Caco-2 (cell line): ENCODE measurements around the gene CARS1. TPM values are rescaled to one million over a fixed set of nuclear protein-coding genes. Genes with fewer than 3 reads are reported as not detected.

Experiments
- BruUV-seq: library from RNA; stranded (reverse); fragments of 400-500 nt; replicated peaks from 2 replicates; lab custom pipeline; 2021; lab: Mats Ljungman, UMichigan
- CTCF ChIA-PET: fragments of 300-600 bp; sonication (Branson Sonifier 250); formaldehyde crosslinking; loops from one replicate; lab custom pipeline; 2022; ENCODE audit warnings: antibody characterized with exemption; lab: Charles Lee
- POLR2A ChIA-PET: fragments of 300-600 bp; sonication (Branson Sonifier 250); formaldehyde crosslinking; loops from one replicate; lab custom pipeline; 2022; ENCODE audit warnings: antibody characterized with exemption; lab: Charles Lee
- DNase-seq, 2 experiments: peaks; one replicate each; pipeline versions ENCODE4 v3.0.0 to v3.0.0-alpha.2; 2020 to 2022
- H3K27me3 ChIP-seq: replicated peaks from 2 replicates; pipeline ENCODE4 v1.6.0; 2011; ENCODE audit warnings: low read length; ENCODE audit not compliant: control insufficient read depth, insufficient read depth
- H3K36me3 ChIP-seq: 2 replicates; pipeline ENCODE4 v1.5.1; 2011; ENCODE audit warnings: low read length; ENCODE audit not compliant: control insufficient read depth, insufficient read depth
- H3K4me1 ChIP-seq: fragments of 250-450 bp; sonication (Bioruptor Pico); 2 replicates; pipeline ENCODE4 v1.5.1; 2020; ENCODE audit warnings: mild to moderate bottlenecking
- H3K4me3 ChIP-seq: 2 replicates; pipeline ENCODE4 v1.5.1; 2011; ENCODE audit warnings: low read depth, mild to moderate bottlenecking, control low read depth, low read length
- H3K9me3 ChIP-seq: fragments of 250-450 bp; sonication (Bioruptor Pico); 2 replicates; pipeline ENCODE4 v1.5.1; 2020; ENCODE audit warnings: mild to moderate bottlenecking, moderate library complexity
- H3K27ac Mint-ChIP-seq: one replicate; pipeline ENCODE4 v1.8.0; 2022; ENCODE audit warnings: mixed read lengths; ENCODE audit not compliant: unreplicated experiment
- H3K27me3 Mint-ChIP-seq: one replicate; pipeline ENCODE4 v1.8.0; 2022; ENCODE audit warnings: mixed read lengths; ENCODE audit not compliant: insufficient read depth, unreplicated experiment
- H3K36me3 Mint-ChIP-seq: one replicate; pipeline ENCODE4 v1.8.0; 2022; ENCODE audit warnings: mild to moderate bottlenecking, mixed read lengths; ENCODE audit not compliant: insufficient read depth, unreplicated experiment
- H3K4me1 Mint-ChIP-seq: one replicate; pipeline ENCODE4 v1.8.0; 2022; ENCODE audit warnings: low read depth, mixed read lengths; ENCODE audit not compliant: unreplicated experiment
- H3K4me3 Mint-ChIP-seq: one replicate; pipeline ENCODE4 v1.8.0; 2022; ENCODE audit warnings: mild to moderate bottlenecking, moderate library complexity, mixed read lengths; ENCODE audit not compliant: unreplicated experiment
- H3K9me3 Mint-ChIP-seq: one replicate; pipeline ENCODE4 v1.8.0; 2022; ENCODE audit warnings: mixed read lengths; ENCODE audit not compliant: unreplicated experiment
- intact Hi-C: fragments of 100-400 bp; cut with micrococcal nuclease; formaldehyde crosslinking; loops from one replicate; pipeline ENCODE4 v1.10.0; 2022; ENCODE audit not compliant: unreplicated experiment
- total RNA-seq: library from RNA; stranded (reverse); gene quantifications from 2 replicates; pipeline ENCODE4 v1.2.3, GENCODE V29; 2022
- TF ChIP-seq, protein P1 (sequence below), 2 experiments: fragments of 200-600 bp in 1 of 2; IDR thresholded peaks; 1 replicate in 1 of 2; 2 replicates in 1 of 2; pipeline versions ENCODE4 v1.5.1 to v1.8.0; 2011 to 2022; ENCODE audit warnings: antibody characterized with exemption in 1 of 2, control low read depth in 1 of 2, inconsistent platforms in 1 of 2, low read depth in 1 of 2, low read length in 1 of 2, mild to moderate bottlenecking in 1 of 2, moderate library complexity in 1 of 2; ENCODE audit not compliant: insufficient read depth in 1 of 2, severe bottlenecking in 1 of 2, unreplicated experiment in 1 of 2

The CARS1 gene
- total RNA-seq, 1 experiment from 2014 or later = 121 TPM

DNA sequence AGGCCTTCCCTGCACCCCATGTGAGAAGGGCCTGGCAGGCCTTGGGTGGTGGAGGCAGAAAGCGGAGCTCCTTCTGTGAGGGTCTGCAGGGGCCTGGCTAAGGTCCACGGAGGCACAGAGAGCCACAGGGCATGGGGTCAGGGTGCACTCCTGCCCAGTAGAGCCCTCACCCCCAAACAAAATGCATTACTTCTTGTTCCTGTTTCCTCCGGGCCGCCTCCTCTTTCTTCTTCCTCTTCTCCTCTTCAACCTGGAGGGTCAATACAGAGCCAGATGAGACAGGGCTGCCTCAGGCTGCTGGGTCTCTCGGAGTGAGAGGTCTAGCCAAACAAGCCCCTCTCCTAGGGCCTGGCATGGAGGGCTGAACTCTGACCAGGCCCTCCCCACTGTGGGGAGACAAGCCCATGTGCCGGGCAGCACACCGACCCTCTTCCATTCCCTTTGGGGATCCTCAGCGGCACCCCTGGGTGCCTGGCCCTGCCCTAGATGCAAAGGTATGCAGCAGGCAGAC, 54.8 kb downstream of the CARS1 start:
- no peak overlapping the region for H3K4me3 Mint-ChIP-seq
- CTCF ChIA-PET = no interaction called here
- BruUV-seq = no TSS peak
- TF ChIP-seq, protein P1, sequence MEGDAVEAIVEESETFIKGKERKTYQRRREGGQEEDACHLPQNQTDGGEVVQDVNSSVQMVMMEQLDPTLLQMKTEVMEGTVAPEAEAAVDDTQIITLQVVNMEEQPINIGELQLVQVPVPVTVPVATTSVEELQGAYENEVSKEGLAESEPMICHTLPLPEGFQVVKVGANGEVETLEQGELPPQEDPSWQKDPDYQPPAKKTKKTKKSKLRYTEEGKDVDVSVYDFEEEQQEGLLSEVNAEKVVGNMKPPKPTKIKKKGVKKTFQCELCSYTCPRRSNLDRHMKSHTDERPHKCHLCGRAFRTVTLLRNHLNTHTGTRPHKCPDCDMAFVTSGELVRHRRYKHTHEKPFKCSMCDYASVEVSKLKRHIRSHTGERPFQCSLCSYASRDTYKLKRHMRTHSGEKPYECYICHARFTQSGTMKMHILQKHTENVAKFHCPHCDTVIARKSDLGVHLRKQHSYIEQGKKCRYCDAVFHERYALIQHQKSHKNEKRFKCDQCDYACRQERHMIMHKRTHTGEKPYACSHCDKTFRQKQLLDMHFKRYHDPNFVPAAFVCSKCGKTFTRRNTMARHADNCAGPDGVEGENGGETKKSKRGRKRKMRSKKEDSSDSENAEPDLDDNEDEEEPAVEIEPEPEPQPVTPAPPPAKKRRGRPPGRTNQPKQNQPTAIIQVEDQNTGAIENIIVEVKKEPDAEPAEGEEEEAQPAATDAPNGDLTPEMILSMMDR (IDR thresholded peaks at IDR 0.05; ENCODE audit: insufficient read depth in 1 of 2, low read depth in 1 of 2, low read length in 1 of 2, severe bottlenecking in 1 of 2, unreplicated experiment in 1 of 2) = no peak
- Histone ChIP-seq H3K4me3 (no peak overlapping the region), H3K4me1 (no peaks in the 10 kb centered on the region), H3K36me3 (peaks cover 1% of the 10 kb centered on the region; the same call in 1 of the 2 replicates), H3K27me3 (no peaks in the 10 kb centered on the region), H3K9me3 (no peaks in the 10 kb centered on the region)
- H3K4me1 Mint-ChIP-seq = no peaks in the 10 kb centered on the region
- no peak for DNase-seq
- H3K9me3 Mint-ChIP-seq = no peaks in the 10 kb centered on the region
- H3K36me3 Mint-ChIP-seq = peaks cover 79% of the 10 kb centered on the region
- POLR2A ChIA-PET = interaction anchor here (1.8 kb wide), 1 partner anchor 10 kb away, joined by 5 read pairs; the partner anchor contains the start of gene NAP1L4
- H3K27me3 Mint-ChIP-seq = no peaks in the 10 kb centered on the region
- no peak overlapping the region for H3K27ac Mint-ChIP-seq
- intact Hi-C loops = no loop called here

DNA sequence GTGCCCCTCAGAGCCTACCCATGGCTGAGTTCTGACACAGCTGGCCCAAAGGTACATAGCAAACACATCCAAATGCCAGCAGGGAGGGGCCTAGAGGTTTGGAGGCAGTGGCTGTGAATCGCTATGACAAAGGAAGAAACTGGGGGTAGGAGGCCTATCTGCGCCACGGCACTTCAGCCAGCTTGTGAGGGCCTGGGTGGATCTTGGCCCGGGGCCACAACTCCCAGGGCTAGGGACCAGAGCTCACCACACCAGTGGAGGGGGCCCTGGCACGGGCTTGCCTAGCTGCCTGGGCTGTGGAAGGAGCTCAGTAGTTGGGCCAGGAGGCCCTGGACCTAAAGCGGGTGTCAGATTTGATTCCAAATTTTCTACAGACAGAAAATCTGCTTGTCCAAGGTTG, 55.7 kb downstream of the CARS1 start:
- no peak overlapping the region for H3K4me3 ChIP-seq
- DNase-seq = no peak
- H3K4me3 Mint-ChIP-seq = no peak overlapping the region
- H3K27ac Mint-ChIP-seq = no peak overlapping the region
- no peaks in the 10 kb centered on the region for H3K27me3 Mint-ChIP-seq
- CTCF ChIA-PET = no interaction called here
- no peaks in the 10 kb centered on the region for H3K4me1 ChIP-seq
- BruUV-seq = no TSS peak
- H3K9me3 ChIP-seq = no peaks in the 10 kb centered on the region
- TF ChIP-seq, protein P1 (IDR thresholded peaks at IDR 0.05; ENCODE audit: insufficient read depth in 1 of 2, low read depth in 1 of 2, low read length in 1 of 2, severe bottlenecking in 1 of 2, unreplicated experiment in 1 of 2) = no peak
- peaks cover 1% of the 10 kb centered on the region; the same call in 1 of the 2 replicates for H3K36me3 ChIP-seq
- H3K9me3 Mint-ChIP-seq = no peaks in the 10 kb centered on the region
- no peaks in the 10 kb centered on the region for H3K27me3 ChIP-seq
- intact Hi-C loops = no loop called here
- peaks cover 74% of the 10 kb centered on the region for H3K36me3 Mint-ChIP-seq
- no peaks in the 10 kb centered on the region for H3K4me1 Mint-ChIP-seq
- POLR2A ChIA-PET = interaction anchor here (1.8 kb wide), 1 partner anchor 10 kb away, joined by 5 read pairs; the partner anchor contains the start of gene NAP1L4

DNA sequence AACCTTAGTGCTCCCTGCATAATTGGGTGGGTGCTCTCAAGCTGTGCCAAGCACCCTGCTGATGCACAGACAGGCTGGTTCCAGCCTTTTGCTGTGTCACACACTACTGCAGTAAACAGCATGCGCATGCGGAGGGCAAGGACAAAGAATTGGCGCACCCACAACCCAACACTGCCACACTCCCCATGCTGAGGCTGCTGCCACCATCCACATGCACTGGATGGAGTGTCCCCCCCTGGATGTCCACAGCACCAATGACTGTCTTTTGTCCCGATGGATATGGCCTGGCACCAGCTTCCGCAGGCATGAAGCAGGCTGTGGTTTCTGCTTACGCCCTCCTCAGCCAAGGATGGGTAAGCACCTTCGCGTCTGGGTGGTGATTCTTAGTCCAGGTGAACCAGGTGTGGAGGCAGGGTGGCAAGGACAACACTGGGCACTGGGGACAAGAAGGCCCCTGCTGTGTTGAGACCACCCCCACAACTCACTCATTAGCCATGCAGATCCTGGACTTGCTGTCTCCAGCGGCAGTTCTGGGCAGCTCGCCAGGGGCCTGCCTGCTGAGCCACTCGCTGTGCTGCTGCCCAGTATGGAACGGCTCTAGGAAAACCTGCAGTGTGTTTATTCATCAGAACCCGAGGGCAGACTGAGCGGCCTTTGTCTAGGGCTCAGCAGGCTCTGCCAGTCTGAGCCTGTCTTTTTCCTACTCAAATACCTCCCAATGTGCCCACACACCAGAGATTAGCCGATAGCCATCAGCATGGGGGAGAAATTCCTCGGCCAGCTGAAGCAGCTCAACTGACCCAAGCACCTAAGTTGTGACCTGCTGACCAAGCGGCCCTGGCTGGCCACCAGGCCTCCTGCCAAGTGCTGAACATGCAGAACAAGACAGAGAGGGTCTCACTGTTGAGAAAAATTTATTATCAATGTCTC, 56.9 kb downstream of the CARS1 start:
- peaks cover 1% of the 10 kb centered on the region; the same call in 1 of the 2 replicates for H3K36me3 ChIP-seq
- Mint-ChIP-seq H3K4me3 (no peak overlapping the region), H3K27me3 (no peaks in the 10 kb centered on the region), H3K36me3 (peaks cover 70% of the 10 kb centered on the region), H3K9me3 (no peaks in the 10 kb centered on the region), H3K4me1 (no peaks in the 10 kb centered on the region), H3K27ac (no peak overlapping the region)
- ChIA-PET POLR2A (interaction anchor here (1.8 kb wide), 1 partner anchor 8 kb away, joined by 5 read pairs; the partner anchor contains the start of gene NAP1L4), CTCF (no interaction called here)
- H3K4me1 ChIP-seq = no peaks in the 10 kb centered on the region
- no peak for DNase-seq
- no TSS peak for BruUV-seq
- TF ChIP-seq, protein P1 (IDR thresholded peaks at IDR 0.05; ENCODE audit: insufficient read depth in 1 of 2, low read depth in 1 of 2, low read length in 1 of 2, severe bottlenecking in 1 of 2, unreplicated experiment in 1 of 2) = no peak
- no peaks in the 10 kb centered on the region for H3K9me3 ChIP-seq
- H3K4me3 ChIP-seq = no peak overlapping the region
- intact Hi-C loops = no loop called here
- H3K27me3 ChIP-seq = no peaks in the 10 kb centered on the region
